MM.1S (cell line): Measurements from ENCODE around the gene ATE1.

Experiments
- DNase-seq: peaks from one replicate; pipeline ENCODE4 v3.0.0-alpha.2; 2015
- H2AFZ ChIP-seq: fragments of 300-600 bp; sonication (generic); 2 replicates; pipeline ENCODE4 v1.6.0; 2016; ENCODE audit warnings: antibody characterized with exemption, low read length
- H3F3A ChIP-seq: fragments of 300-600 bp; sonication (generic); 2 replicates; pipeline ENCODE4 v1.6.1; 2016; ENCODE audit warnings: mild to moderate bottlenecking, antibody characterized with exemption, low read length, moderate library complexity, mixed read lengths; ENCODE audit not compliant: insufficient read depth
- H3K27ac ChIP-seq: fragments of 300-600 bp; sonication (generic); 2 replicates; pipeline ENCODE4 v1.5.1; 2016; ENCODE audit warnings: mild to moderate bottlenecking, low read length
- H3K27me3 ChIP-seq: fragments of 300-600 bp; sonication (generic); replicated peaks from 2 replicates; pipeline ENCODE4 v1.6.0; 2016; ENCODE audit warnings: low read length; ENCODE audit not compliant: insufficient read depth
- H3K36me3 ChIP-seq: fragments of 300-600 bp; sonication (generic); replicated peaks from 2 replicates; pipeline ENCODE4 v1.6.1; 2016; ENCODE audit warnings: mild to moderate bottlenecking, low read length, mixed read lengths; ENCODE audit not compliant: insufficient read depth
- H3K4me1 ChIP-seq: fragments of 300-600 bp; sonication (generic); 2 replicates; pipeline ENCODE4 v1.6.1; 2016; ENCODE audit warnings: low read length, mixed read lengths
- H3K4me2 ChIP-seq: fragments of 300-600 bp; sonication (generic); 2 replicates; pipeline ENCODE4 v1.6.0; 2016; ENCODE audit warnings: low read depth, low read length
- H3K4me3 ChIP-seq: fragments of 300-600 bp; sonication (generic); 2 replicates; pipeline ENCODE4 v1.5.1; 2016; ENCODE audit warnings: low read length, mixed read lengths
- H3K79me2 ChIP-seq: fragments of 300-600 bp; sonication (generic); 2 replicates; pipeline ENCODE4 v1.6.1; 2016; ENCODE audit warnings: mixed run types, low read length, mixed read lengths
- H3K9ac ChIP-seq: fragments of 300-600 bp; sonication (generic); 2 replicates; pipeline ENCODE4 v1.6.1; 2016; ENCODE audit warnings: low read length, mixed read lengths
- H3K9me2 ChIP-seq: fragments of 300-600 bp; sonication (generic); replicated peaks from 2 replicates; pipeline ENCODE4 v1.6.1; 2016; ENCODE audit warnings: mild to moderate bottlenecking, low read length, mixed read lengths; ENCODE audit not compliant: insufficient read depth
- H3K9me3 ChIP-seq: fragments of 300-600 bp; sonication (generic); replicated peaks from 2 replicates; pipeline ENCODE4 v1.6.1; 2016; ENCODE audit warnings: mild to moderate bottlenecking, low read length, mixed read lengths; ENCODE audit not compliant: insufficient read depth
- H4K20me1 ChIP-seq: fragments of 300-600 bp; sonication (generic); 2 replicates; pipeline ENCODE4 v1.6.1; 2016; ENCODE audit warnings: mild to moderate bottlenecking, low read length, moderate library complexity, mixed read lengths; ENCODE audit not compliant: insufficient read depth
- EZH2 ChIP-seq: fragments of 300-600 bp; sonication (generic); optimal IDR thresholded peaks from 2 replicates; pipeline ENCODE3; 2017; ENCODE audit warnings: low read depth, mild to moderate bottlenecking, antibody characterized with exemption, low read length, mixed read lengths
- EZH2phosphoT487 ChIP-seq: fragments of 300-600 bp; sonication (generic); IDR thresholded peaks from 2 replicates; pipeline ENCODE4 v1.6.1; 2018; ENCODE audit warnings: antibody characterized with exemption, low read length
- TF ChIP-seq, protein P1 (sequence below): fragments of 300-600 bp; sonication (generic); IDR thresholded peaks from 2 replicates; pipeline ENCODE4 v1.5.1; 2016; ENCODE audit warnings: antibody characterized with exemption, low read length, mixed read lengths

The ATE1 gene

DNA sequence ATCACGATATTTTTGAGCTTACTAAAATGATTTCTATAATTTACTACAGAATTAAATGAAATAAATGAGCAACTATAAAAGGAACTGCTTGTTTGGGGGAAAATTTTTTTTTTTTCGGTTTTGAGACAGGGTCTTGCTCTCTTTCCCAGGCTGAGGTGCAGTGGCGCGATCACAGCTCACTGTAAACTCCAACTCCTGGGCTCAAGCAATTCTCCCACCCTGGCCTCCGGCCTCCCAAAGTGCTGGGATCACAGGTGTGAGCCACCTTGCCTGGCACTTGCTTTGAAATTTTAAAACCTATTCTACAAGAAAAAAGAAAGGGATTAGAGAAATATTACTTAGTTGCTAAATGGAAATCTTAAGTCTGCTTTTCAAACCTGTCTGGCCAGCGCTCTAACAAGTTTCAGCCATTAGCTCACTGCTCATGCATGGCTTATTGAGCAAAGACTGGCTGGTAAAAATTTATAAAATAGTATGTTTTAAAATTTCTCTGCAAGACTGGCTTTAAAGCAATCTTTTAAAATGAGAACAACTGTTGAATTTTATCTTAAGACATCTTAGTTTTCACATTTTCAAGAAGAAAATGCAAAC, 144.0 kb downstream of the ATE1 start:
- no peak for TF ChIP-seq EZH2
- no peak for TF ChIP-seq EZH2phosphoT487
- TF ChIP-seq, protein P1, sequence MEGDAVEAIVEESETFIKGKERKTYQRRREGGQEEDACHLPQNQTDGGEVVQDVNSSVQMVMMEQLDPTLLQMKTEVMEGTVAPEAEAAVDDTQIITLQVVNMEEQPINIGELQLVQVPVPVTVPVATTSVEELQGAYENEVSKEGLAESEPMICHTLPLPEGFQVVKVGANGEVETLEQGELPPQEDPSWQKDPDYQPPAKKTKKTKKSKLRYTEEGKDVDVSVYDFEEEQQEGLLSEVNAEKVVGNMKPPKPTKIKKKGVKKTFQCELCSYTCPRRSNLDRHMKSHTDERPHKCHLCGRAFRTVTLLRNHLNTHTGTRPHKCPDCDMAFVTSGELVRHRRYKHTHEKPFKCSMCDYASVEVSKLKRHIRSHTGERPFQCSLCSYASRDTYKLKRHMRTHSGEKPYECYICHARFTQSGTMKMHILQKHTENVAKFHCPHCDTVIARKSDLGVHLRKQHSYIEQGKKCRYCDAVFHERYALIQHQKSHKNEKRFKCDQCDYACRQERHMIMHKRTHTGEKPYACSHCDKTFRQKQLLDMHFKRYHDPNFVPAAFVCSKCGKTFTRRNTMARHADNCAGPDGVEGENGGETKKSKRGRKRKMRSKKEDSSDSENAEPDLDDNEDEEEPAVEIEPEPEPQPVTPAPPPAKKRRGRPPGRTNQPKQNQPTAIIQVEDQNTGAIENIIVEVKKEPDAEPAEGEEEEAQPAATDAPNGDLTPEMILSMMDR: no peak
- H3K79me2 ChIP-seq: no peaks in the 10 kb centered on the region
- H3K4me2 ChIP-seq: no peak overlapping the region
- no peak overlapping the region for H2AFZ ChIP-seq
- H3K9me3 ChIP-seq: no peaks in the 10 kb centered on the region
- H4K20me1 ChIP-seq: no peaks in the 10 kb centered on the region
- H3K9me2 ChIP-seq: no peaks in the 10 kb centered on the region
- no peak overlapping the region for H3K4me3 ChIP-seq
- no peaks in the 10 kb centered on the region for H3K36me3 ChIP-seq
- no peak overlapping the region for H3K9ac ChIP-seq
- H3F3A ChIP-seq: no peaks in the 10 kb centered on the region
- no peak for DNase-seq
- H3K27me3 ChIP-seq: no peaks in the 10 kb centered on the region
- no peak overlapping the region for H3K27ac ChIP-seq
- no peaks in the 10 kb centered on the region for H3K4me1 ChIP-seq

DNA sequence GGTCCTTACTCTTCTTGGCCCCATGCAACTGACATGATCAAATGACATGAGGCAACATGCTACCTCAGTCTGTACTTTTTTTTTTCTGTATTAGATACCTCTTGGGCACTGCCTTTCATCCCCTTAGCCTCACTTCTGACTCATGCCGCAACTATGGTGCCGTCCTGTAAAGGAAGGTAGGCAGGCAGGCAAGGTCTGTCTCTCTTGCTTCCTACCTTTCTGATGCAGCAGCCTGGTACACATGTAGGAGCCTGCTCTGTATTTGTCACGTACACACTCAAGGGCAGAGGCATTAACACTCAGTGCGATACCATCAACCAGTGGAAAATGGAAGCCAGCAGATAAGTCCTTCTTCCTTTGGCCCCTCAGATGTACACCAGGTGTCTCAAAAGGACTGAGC, 146.7 kb downstream of the ATE1 start:
- TF ChIP-seq EZH2: no peak
- TF ChIP-seq, protein P1: no peak
- TF ChIP-seq EZH2phosphoT487: no peak
- H3K79me2 ChIP-seq: no peaks in the 10 kb centered on the region
- DNase-seq: no peak
- no peak overlapping the region for H2AFZ ChIP-seq
- no peak overlapping the region for H3K4me2 ChIP-seq
- H3K9me2 ChIP-seq: no peaks in the 10 kb centered on the region
- H3K27me3 ChIP-seq: no peaks in the 10 kb centered on the region
- no peaks in the 10 kb centered on the region for H3F3A ChIP-seq
- no peaks in the 10 kb centered on the region for H3K9me3 ChIP-seq
- H3K4me3 ChIP-seq: no peak overlapping the region
- no peaks in the 10 kb centered on the region for H4K20me1 ChIP-seq
- no peak overlapping the region for H3K9ac ChIP-seq
- no peaks in the 10 kb centered on the region for H3K36me3 ChIP-seq
- H3K27ac ChIP-seq: no peak overlapping the region
- H3K4me1 ChIP-seq: no peaks in the 10 kb centered on the region

DNA sequence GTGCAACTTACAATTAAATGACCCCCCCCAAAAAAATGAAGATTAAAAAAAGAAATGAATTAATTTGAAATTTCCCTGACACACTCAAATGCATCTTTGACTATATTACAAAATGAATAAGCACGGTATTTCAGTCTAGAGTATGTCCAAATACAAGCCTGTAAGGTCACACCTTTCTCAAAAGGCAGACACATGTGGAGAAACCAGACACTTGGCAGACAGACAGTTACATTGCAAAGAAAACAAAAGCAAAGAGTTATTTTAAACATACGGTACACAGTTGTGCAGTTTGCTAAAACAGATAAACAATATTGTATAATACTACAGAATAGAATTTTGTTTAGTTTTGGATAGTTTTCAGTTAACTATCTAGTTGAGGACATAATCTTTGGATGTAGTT, 153.0 kb downstream of the ATE1 start:
- H3K27ac ChIP-seq: no peak overlapping the region
- DNase-seq: no peak
- no peaks in the 10 kb centered on the region for H3K27me3 ChIP-seq
- H3K4me3 ChIP-seq: no peak overlapping the region
- TF ChIP-seq, protein P1: no peak
- no peak for TF ChIP-seq EZH2phosphoT487
- TF ChIP-seq EZH2: no peak
- H3F3A ChIP-seq: no peaks in the 10 kb centered on the region
- no peaks in the 10 kb centered on the region for H4K20me1 ChIP-seq
- no peaks in the 10 kb centered on the region for H3K36me3 ChIP-seq
- H3K4me2 ChIP-seq: no peak overlapping the region
- no peaks in the 10 kb centered on the region for H3K9me2 ChIP-seq
- no peak overlapping the region for H2AFZ ChIP-seq
- H3K9me3 ChIP-seq: no peaks in the 10 kb centered on the region
- no peaks in the 10 kb centered on the region for H3K4me1 ChIP-seq
- no peak overlapping the region for H3K9ac ChIP-seq
- no peaks in the 10 kb centered on the region for H3K79me2 ChIP-seq
